Body of pancreas (tissue), 4 donors: ENCODE measurements around the gene CCL4.

ENCODE experiments used
- CTCF ChIP-seq, 7 experiments: fragments of 450-650 bp in 4 of 7; fragments of 200-600 bp in 3 of 7; sonication (generic) in 3 of 7; IDR thresholded peaks; one replicate each; pipeline ENCODE4 v1.5.1; 2016 to 2019; ENCODE audit warnings: antibody characterized with exemption in 7 of 7
- POLR2A ChIP-seq, 3 donors: fragments of 450-650 bp; IDR thresholded peaks; one replicate each; pipeline ENCODE4 v1.6.1; 2016; ENCODE audit warnings: antibody characterized with exemption in 3 of 3, mild to moderate bottlenecking in 2 of 3

- TF ChIP-seq CTCF (IDR thresholded peaks at IDR 0.05) (no peak), POLR2A (IDR thresholded peaks at IDR 0.05) (no peak)
Observed at GRCh38 chr17:36120221-36120620, 16.6 kb downstream of the CCL4 start.
